OCI-LY7 (cell line): ENCODE data around the gene SCNN1B. TPM values are rescaled to one million over a fixed set of nuclear protein-coding genes. Genes with fewer than 3 reads are reported as not detected.

Experiments used
- BruUV-seq: library from RNA; stranded (reverse); fragments of 400-500 nt; replicated peaks from 2 replicates; lab custom pipeline; 2021; lab: Mats Ljungman, UMichigan
- CTCF ChIA-PET: fragments of 300-600 bp; sonication (Branson Sonifier 250); formaldehyde crosslinking; loops from one replicate; lab custom pipeline; 2022; ENCODE audit warnings: antibody characterized with exemption; ENCODE audit not compliant: unreplicated experiment; lab: Charles Lee
- POLR2A ChIA-PET: fragments of 300-600 bp; sonication (Branson Sonifier 250); formaldehyde crosslinking; loops from one replicate; lab custom pipeline; 2022; ENCODE audit warnings: antibody characterized with exemption; lab: Charles Lee
- DNase-seq: peaks from one replicate; pipeline ENCODE4 v3.0.0-alpha.2; 2015; ENCODE audit warnings: low spot score
- H2AFZ ChIP-seq: fragments of 200-600 bp; sonication (generic), shearing (Covaris generic); 2 replicates; pipeline ENCODE4 v1.6.1; 2014; ENCODE audit warnings: mild to moderate bottlenecking, antibody characterized with exemption, low read length, moderate library complexity
- H3K27ac ChIP-seq: fragments of 200-600 bp; sonication (generic); 2 replicates; pipeline ENCODE4 v1.5.1; 2014; ENCODE audit warnings: mixed run types, low read depth, mild to moderate bottlenecking, moderate library complexity, low read length, inconsistent platforms; ENCODE audit not compliant: poor library complexity, severe bottlenecking
- H3K36me3 ChIP-seq: fragments of 200-600 bp; sonication (generic); 2 replicates; pipeline ENCODE4 v1.6.1; 2014; ENCODE audit warnings: mild to moderate bottlenecking, antibody characterized with exemption, low read length, moderate library complexity, mixed read lengths; ENCODE audit not compliant: insufficient read depth
- H3K4me1 ChIP-seq: fragments of 200-600 bp; sonication (generic); 2 replicates; pipeline ENCODE4 v1.5.1; 2014; ENCODE audit warnings: mild to moderate bottlenecking, low read length; ENCODE audit not compliant: insufficient read depth, poor library complexity, severe bottlenecking
- H3K4me2 ChIP-seq: fragments of 200-600 bp; sonication (generic); 2 replicates; pipeline ENCODE4 v1.6.1; 2014; ENCODE audit warnings: mild to moderate bottlenecking, low read length
- H3K4me3 ChIP-seq: fragments of 200-600 bp; sonication (generic); 2 replicates; pipeline ENCODE4 v1.5.1; 2014; ENCODE audit warnings: mild to moderate bottlenecking, low read depth, low read length; ENCODE audit not compliant: poor library complexity, severe bottlenecking
- H3K79me2 ChIP-seq: fragments of 200-600 bp; sonication (generic); 2 replicates; pipeline ENCODE4 v1.6.1; 2016; ENCODE audit warnings: low read depth, mild to moderate bottlenecking, low read length, moderate library complexity, mixed read lengths; ENCODE audit not compliant: insufficient read depth
- H3K9me2 ChIP-seq: fragments of 200-600 bp; sonication (generic); 2 replicates; pipeline ENCODE4 v1.6.1; 2016; ENCODE audit warnings: mild to moderate bottlenecking, low read length, mixed read lengths; ENCODE audit not compliant: insufficient read depth
- H3K9me3 ChIP-seq: fragments of 200-600 bp; sonication (generic); 2 replicates; pipeline ENCODE4 v1.6.1; 2014; ENCODE audit warnings: mild to moderate bottlenecking, mixed run types, low read length, mixed read lengths
- H4K20me1 ChIP-seq: fragments of 200-600 bp; sonication (generic); 2 replicates; pipeline ENCODE4 v1.6.1; 2014; ENCODE audit warnings: mild to moderate bottlenecking, antibody characterized with exemption, low read length, moderate library complexity, mixed read lengths; ENCODE audit not compliant: insufficient read depth
- EZH2phosphoT487 ChIP-seq: fragments of 200-600 bp; sonication (generic); IDR thresholded peaks from 2 replicates; pipeline ENCODE4 v1.6.1; 2018; ENCODE audit warnings: low read depth, borderline replicate concordance, mild to moderate bottlenecking, mixed run types, antibody characterized with exemption, low read length, moderate library complexity, mixed read lengths
- intact Hi-C: fragments of 100-400 bp; cut with micrococcal nuclease; formaldehyde crosslinking; loops from one replicate; pipeline ENCODE4 v1.10.0; 2022; ENCODE audit not compliant: unreplicated experiment
- total RNA-seq, 2 experiments: library from RNA; depleted of rRNA in 1 of 2; stranded (reverse); fragments of >200 nt in 1 of 2; shearing (Covaris generic) in 1 of 2; gene quantifications; 2 replicates each; pipeline ENCODE4 v1.2.3, GENCODE V29; 2014 to 2022
- TF ChIP-seq, protein P1 (sequence below): fragments of 200-600 bp; sonication (generic); conservative IDR thresholded peaks from 2 replicates; pipeline ENCODE4 v1.5.1; 2014; ENCODE audit warnings: mild to moderate bottlenecking, antibody characterized with exemption, low read length, moderate library complexity, mixed read lengths

Gene SCNN1B
- total RNA-seq, 2 experiments from 2014 or later: 0.23 TPM; not detected in 1

DNA sequence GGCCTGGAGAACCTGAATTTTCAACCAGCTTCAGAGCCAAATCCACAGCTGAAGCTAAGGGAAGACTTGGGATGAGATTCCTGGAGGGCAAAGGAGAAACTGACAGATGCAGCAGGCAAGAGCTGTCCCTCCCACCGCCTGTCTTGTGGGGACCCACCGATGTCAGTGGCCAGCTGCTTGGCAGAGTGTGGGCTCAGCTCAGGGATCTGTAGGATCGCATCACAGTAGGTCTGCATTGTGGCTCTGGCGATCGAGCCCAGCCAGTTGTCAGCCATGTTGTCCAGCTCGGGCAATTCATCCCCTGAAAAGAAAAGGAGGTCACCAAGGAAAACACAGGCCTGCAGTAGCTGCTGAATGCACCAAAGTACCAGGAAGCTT lies 90.1 kb downstream of the SCNN1B start:
- H3K79me2 ChIP-seq: no peaks in the 10 kb centered on the region
- TF ChIP-seq, protein P1, sequence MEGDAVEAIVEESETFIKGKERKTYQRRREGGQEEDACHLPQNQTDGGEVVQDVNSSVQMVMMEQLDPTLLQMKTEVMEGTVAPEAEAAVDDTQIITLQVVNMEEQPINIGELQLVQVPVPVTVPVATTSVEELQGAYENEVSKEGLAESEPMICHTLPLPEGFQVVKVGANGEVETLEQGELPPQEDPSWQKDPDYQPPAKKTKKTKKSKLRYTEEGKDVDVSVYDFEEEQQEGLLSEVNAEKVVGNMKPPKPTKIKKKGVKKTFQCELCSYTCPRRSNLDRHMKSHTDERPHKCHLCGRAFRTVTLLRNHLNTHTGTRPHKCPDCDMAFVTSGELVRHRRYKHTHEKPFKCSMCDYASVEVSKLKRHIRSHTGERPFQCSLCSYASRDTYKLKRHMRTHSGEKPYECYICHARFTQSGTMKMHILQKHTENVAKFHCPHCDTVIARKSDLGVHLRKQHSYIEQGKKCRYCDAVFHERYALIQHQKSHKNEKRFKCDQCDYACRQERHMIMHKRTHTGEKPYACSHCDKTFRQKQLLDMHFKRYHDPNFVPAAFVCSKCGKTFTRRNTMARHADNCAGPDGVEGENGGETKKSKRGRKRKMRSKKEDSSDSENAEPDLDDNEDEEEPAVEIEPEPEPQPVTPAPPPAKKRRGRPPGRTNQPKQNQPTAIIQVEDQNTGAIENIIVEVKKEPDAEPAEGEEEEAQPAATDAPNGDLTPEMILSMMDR: no peak
- no peak for TF ChIP-seq EZH2phosphoT487
- peaks cover under 1% of the 10 kb centered on the region; the same call in 1 of the 2 replicates for H3K36me3 ChIP-seq
- intact Hi-C loops: no loop called here
- POLR2A ChIA-PET: no interaction called here
- H2AFZ ChIP-seq: no peak overlapping the region
- no peaks in the 10 kb centered on the region for H4K20me1 ChIP-seq
- H3K27ac ChIP-seq: no peak overlapping the region
- H3K4me1 ChIP-seq: peaks cover 6% of the 10 kb centered on the region
- H3K4me3 ChIP-seq: no peak overlapping the region
- H3K4me2 ChIP-seq: no peak overlapping the region
- CTCF ChIA-PET: no interaction called here
- H3K9me2 ChIP-seq: no peaks in the 10 kb centered on the region
- no peak for DNase-seq
- no peaks in the 10 kb centered on the region for H3K9me3 ChIP-seq
- no TSS peak for BruUV-seq

DNA sequence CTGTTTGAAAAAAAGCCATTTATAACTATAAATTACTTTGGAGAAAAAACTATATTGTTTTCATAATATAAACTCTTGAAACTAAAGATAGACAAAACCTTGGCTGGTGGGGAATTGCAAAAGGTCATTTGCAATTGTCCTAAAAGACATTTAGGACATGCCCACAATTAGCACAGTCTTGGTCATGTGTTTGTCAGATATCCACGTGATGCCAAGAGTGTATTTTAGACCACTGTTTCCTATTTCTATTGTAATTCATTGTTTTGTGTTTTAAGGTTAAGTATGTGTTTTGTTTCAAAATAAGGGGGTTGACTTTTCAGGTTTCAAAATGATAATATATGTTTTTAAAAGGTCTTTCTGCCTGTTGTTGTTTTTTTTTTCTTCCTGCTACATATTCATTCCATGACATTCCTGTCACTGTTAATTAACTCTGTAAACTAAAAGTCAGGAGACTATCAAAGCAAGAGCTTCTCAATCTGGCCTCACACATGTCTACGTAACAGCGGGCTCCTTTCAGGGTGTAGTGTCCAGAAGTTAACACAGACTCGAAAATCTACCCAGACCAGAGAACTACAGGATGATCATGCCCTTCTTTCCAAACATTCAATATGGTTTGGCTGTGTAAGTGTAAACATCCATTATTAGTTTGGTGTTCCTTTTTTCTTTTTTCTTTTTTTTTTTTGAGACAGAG lies 92.2 kb downstream of the SCNN1B start:
- BruUV-seq: no TSS peak
- Histone ChIP-seq H3K4me3 (no peak overlapping the region), H2AFZ (no peak overlapping the region), H3K9me2 (no peaks in the 10 kb centered on the region), H3K79me2 (no peaks in the 10 kb centered on the region), H3K36me3 (peaks cover 8% of the 10 kb centered on the region; the same call in 1 of the 2 replicates), H3K4me1 (peaks cover 12% of the 10 kb centered on the region), H4K20me1 (no peaks in the 10 kb centered on the region), H3K9me3 (no peaks in the 10 kb centered on the region), H3K4me2 (no peak overlapping the region), H3K27ac (no peak overlapping the region)
- TF ChIP-seq EZH2phosphoT487: no peak
- TF ChIP-seq, protein P1: no peak
- ChIA-PET POLR2A (no interaction called here), CTCF (no interaction called here)
- DNase-seq: no peak
- intact Hi-C loops: no loop called here

DNA sequence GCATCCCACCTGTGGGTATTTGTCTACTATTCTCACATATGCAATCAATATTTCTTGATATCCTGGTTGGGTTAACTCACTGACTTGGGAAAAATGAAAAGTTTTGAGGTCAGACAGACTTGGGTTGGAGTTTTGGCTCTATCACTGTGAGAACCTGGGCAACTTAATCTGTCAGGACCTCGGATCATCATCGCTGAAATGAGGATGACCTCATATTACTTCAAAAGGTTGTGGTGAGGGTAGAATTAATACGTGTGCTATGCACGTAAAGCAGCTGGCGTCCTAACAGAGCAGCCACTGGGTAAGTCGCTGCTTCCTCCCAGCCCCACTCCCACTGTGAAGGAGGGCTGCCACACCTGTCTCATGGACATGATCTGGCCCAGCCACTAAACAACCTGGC lies 93.6 kb downstream of the SCNN1B start:
- Histone ChIP-seq H3K36me3 (peaks cover 11% of the 10 kb centered on the region; the same call in 1 of the 2 replicates), H3K4me3 (no peak overlapping the region), H3K27ac (no peak overlapping the region), H4K20me1 (no peaks in the 10 kb centered on the region), H3K9me2 (no peaks in the 10 kb centered on the region), H2AFZ (no peak overlapping the region), H3K9me3 (no peaks in the 10 kb centered on the region), H3K4me2 (no peak overlapping the region), H3K4me1 (peaks cover 12% of the 10 kb centered on the region), H3K79me2 (no peaks in the 10 kb centered on the region)
- no TSS peak for BruUV-seq
- no peak for TF ChIP-seq EZH2phosphoT487
- TF ChIP-seq, protein P1: no peak
- no peak for DNase-seq
- intact Hi-C loops: no loop called here
- POLR2A ChIA-PET: no interaction called here
- CTCF ChIA-PET: no interaction called here
